ENCODE results near the gene TMEM183A. TPM values are rescaled to one million over a fixed set of nuclear protein-coding genes. Genes with fewer than 3 reads are reported as not detected.

TMEM183A gene
- total RNA-seq, 1 experiment from 2014 or later, result 99.6 TPM

DNA sequence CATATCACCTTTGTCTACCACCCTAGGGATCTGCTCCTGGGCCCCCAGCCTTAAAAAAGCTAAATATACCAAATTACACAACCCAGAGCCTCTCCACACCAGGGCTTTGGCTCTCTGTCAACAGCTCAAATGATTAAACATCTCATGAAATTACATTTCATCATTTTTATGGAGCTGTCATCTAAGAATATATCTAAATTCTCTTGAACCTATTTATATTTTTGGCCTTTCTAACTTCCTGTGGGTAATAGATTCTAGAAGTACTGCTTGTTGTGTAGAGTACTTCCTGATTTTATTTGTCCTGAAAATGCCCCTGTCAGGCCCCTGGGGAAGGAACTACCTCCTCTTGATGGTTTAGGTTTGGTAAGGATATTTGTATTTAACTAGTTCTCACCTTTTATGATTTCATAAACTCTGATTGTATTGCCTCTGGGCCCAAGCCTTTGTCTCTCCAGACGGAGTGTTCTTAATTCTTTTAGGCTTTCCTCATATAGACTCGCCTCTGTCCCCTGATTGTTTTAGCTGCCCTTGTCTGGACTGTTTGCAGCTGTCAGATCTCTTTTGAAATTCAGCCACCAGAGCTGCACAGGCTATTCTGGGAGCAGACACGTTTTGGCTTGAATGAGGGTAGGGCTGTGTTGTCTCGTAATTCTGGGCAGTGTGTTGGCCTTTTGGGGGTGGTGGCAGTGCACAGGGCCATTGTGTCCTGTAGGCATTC is 62.0 kb downstream of the TMEM183A start:
- no peak for DNase-seq (ENCODE audit: low read depth)

DNA sequence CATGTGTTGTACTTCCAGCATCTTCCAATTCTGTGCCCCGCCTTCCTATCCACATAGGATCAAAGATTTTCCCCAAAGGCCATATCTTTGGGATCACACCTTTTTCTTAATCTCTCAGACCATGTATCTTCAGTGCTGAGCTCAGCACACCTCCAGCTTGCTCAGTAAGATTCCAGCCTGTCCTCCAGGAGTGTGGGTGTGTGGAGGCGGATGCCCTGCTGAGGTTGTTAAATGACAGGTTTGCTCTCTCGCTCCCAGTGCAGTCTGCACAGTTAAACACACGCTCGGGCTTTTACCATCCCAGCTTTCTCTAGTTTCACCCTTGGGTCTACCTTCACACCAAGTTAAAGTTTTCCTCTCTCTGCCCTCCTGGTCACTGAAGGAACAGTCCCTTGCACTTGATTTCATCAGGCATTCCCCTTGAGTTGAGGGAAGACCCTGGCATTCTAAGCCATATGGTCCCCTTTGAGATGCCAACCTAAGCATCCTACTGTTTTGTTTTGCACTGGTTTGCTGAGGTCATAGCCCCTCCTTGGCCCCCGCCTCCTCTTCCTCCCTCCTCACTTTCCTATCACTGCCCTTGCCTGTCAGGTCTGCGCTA is 64.9 kb downstream of the TMEM183A start:
- no peak for DNase-seq (ENCODE audit: low read depth)

DNA sequence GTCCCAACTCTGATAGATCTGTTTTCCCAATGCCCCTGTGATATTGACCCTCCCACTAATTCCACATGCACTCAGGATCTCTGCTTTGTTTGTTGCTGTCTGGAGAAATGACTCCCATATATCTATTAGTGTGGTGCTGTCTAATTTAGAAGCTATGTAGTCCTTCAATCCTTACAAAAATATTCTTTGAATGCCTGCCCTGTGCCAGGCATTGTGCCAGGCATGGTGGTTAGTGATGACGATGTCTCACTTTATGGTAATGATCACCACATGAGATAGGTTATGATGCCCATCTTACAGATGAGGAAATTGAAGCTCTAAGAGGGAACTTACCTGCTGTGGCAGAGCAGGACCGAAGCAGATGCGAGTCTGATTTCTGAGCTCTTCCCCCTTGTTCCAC is 65.7 kb downstream of the TMEM183A start:
- peak; percentile 18 for DNase-seq (ENCODE audit: low read depth)

DNA sequence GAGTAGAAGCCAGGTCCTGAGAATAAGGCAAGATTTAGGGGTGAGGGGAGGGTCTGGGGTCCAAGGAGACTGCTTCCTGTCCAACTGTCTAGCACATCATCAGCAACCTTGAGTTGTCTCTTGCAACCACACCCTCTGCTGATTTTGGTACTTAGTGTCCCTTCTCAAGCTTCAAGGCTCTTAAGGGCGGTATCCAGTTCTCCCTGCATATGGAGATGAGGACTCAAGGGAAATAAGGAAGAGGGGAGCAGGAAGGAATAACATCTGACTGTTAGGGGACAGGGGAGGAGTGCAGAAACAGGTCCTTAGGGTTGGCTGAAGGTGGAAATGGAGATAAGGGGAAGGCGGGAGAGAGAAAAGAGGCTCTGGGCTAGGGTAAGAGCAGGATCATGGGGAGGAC is 66.3 kb downstream of the TMEM183A start:
- DNase-seq (ENCODE audit: low read depth), result no peak

Other genes with a start within 250 kb of the TMEM183A start
- 47.0 and 61.0 TPM in 2 replicates for gene KDM5B, start 199.0 kb upstream of the TMEM183A start, total RNA-seq (2014; rRNA removed; shearing (Covaris generic))
- 0.69 TPM in 1 of 2 replicates, not detected in the other for gene PCAT6, start 196.4 kb upstream of the TMEM183A start, total RNA-seq (2014; rRNA removed; shearing (Covaris generic))
- gene RABIF, start 118.2 kb upstream of the TMEM183A start, total RNA-seq (2014; rRNA removed; shearing (Covaris generic)), result 10.0 and 11.7 TPM in 2 replicates
- 26.3 and 26.4 TPM in 2 replicates for gene KLHL12, start 80.1 kb upstream of the TMEM183A start, total RNA-seq (2014; rRNA removed; shearing (Covaris generic))
- gene ADIPOR1, start 49.1 kb upstream of the TMEM183A start, total RNA-seq (2014; rRNA removed; shearing (Covaris generic)), result 149 and 150 TPM in 2 replicates
- 34.8 and 46.5 TPM in 2 replicates for gene CYB5R1, start 40.1 kb upstream of the TMEM183A start, total RNA-seq (2014; rRNA removed; shearing (Covaris generic))
- 2.5 and 12.1 TPM in 2 replicates for gene PPFIA4, start 19.1 kb downstream of the TMEM183A start, total RNA-seq (2014; rRNA removed; shearing (Covaris generic))
- not detected in 2 replicates for gene MYOG, start 78.6 kb downstream of the TMEM183A start, total RNA-seq (2014; rRNA removed; shearing (Covaris generic))
- gene ADORA1, start 120.4 kb downstream of the TMEM183A start, total RNA-seq (2014; rRNA removed; shearing (Covaris generic)), result 1.6 and 5.6 TPM in 2 replicates
- gene MYBPH, start 168.5 kb downstream of the TMEM183A start, total RNA-seq (2014; rRNA removed; shearing (Covaris generic)), result not detected in 2 replicates
- not detected in 2 replicates for gene CHI3L1, start 179.3 kb downstream of the TMEM183A start, total RNA-seq (2014; rRNA removed; shearing (Covaris generic))
- gene CHIT1, start 222.3 kb downstream of the TMEM183A start, total RNA-seq (2014; rRNA removed; shearing (Covaris generic)), result not detected in 2 replicates

Measured in M059J (cell line).